GM12874 (cell line): ENCODE data around the gene NCKIPSD.

ENCODE experiments used
- CTCF ChIP-seq: IDR thresholded peaks from 2 replicates; pipeline ENCODE4 v1.5.1; 2011; ENCODE audit warnings: low read depth, mild to moderate bottlenecking, control low read depth, low read length, moderate library complexity; ENCODE audit not compliant: insufficient read depth

The NCKIPSD gene

GRCh38 chr3:48684054-48684349, 1.7 kb downstream of the NCKIPSD start:
- no peak for TF ChIP-seq CTCF

- TF ChIP-seq CTCF, result no peak
Measured at GRCh38 chr3:48682786-48683185, 2.9 kb downstream of the NCKIPSD start.

GRCh38 chr3:48681974-48682610, 3.6 kb downstream of the NCKIPSD start:
- no peak for TF ChIP-seq CTCF

- TF ChIP-seq CTCF, result no peak
Measured at GRCh38 chr3:48681541-48681880, 4.2 kb downstream of the NCKIPSD start.

GRCh38 chr3:48680811-48681540, 4.7 kb downstream of the NCKIPSD start:
- no peak for TF ChIP-seq CTCF

- no peak for TF ChIP-seq CTCF
Measured at GRCh38 chr3:48679411-48680391, 6.0 kb downstream of the NCKIPSD start.

GRCh38 chr3:48678566-48679380, 6.9 kb downstream of the NCKIPSD start:
- TF ChIP-seq CTCF, result no peak
